Hematopoietic multipotent progenitor cell treated with erythropoietin and hydrocortisone succinate and interleukin-3 and kit ligand, for 17 days (in vitro differentiated cells): ENCODE data around the gene FAM168A.
"Not testable (repeated sequence)": the region's sequence is repeated elsewhere in the genome, so short reads cannot be mapped to it uniquely, and the experiment has no call there.

Experiments used
- DNase-seq: peaks from one replicate; pipeline ENCODE4 v3.0.0-alpha.2; 2015; ENCODE audit warnings: low spot score

FAM168A gene

DNA sequence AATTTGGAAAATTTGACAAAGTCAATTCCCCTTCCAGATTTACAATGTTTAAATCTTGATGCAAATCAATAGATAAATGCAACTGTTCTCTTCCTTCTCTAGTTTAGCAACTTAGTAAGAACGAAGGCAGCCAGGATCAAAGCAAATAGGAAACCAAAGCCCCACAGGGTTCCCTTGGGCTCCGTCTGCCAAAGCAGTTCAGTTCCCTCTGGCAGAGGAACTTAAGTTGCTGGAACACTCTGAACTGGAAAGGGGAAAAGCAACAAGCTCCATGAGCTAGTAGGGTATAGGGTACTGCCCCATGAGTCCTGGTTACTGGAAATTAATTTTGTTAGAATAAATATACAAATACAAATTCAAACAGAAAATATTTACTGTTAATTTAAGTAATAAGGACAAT, 130.4 kb downstream of the FAM168A start:
- no peak for DNase-seq

DNA sequence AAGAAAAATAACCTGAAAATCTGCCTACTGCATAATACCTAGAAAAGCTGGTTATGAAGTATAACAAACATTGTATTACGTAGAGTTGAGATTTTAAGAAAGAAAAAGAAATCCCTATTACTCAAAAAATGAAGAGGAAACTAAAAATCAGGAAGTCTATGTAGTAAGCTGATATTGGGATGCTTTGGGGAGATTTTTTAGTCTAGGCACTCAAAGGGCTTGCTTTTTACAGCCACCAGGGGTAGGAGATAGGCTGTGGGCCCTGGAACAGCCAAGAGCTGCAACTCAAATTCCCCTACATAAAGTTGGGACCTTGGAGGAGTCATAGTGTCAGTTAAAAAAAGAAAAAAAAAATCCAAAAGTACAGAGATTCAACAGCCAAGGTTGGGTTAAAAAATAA, 131.3 kb downstream of the FAM168A start:
- no peak for DNase-seq

DNA sequence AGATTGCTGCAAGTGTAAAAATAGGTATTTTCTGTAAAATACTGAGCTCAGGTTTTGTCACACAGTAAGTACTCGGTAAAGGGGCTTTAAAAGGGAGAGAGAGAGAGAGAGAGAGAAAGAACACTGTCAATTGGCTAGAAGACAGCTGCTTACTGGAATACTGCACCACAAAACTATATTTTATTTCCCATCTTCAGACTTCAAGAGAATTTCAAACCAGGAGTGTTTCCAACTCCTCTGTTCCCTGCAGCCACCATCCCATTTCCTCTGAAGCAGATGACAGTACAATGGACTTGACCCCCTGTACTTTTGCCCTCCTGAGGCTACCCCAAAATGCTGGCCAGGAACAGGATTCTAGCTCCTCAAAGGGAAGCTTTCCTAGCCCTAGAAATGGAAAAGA, 132.0 kb downstream of the FAM168A start:
- DNase-seq, result no peak

DNA sequence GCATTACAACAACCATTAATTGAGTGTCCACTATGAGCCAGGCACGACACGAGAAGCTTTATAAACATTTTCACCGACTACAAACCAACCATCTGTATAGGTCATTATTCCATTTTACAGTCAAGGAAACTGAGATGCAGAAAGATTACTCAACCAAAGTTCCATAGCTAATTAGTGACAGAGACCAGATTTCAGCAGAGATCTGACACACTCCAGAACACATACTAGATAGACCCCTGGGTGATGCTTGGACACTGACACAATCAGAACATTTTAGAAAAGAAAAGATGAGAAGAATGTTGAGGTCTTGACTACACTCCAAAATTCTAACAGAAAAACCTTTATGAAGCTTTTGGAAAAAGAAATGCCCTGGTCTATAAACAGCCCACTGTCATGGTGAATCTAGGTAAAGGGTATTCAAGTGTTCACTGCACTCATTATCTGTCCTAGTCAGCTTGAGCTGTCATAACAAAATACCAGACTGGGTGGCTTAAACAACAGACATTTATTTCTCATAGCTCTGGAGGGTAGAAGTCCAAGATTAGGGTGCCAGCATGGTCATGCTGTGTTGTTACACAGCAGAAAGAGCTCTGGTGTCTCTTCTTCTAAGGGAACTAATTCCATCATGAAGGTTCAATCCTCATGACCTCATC, 132.8 kb downstream of the FAM168A start:
- no peak for DNase-seq

- no peak for DNase-seq
These were observed 133.6 kb downstream of the FAM168A start for GRCh38 chr11:73464347-73464746.

GRCh38 chr11:73463359-73463758, 134.6 kb downstream of the FAM168A start:
- DNase-seq, result no peak

- no peak for DNase-seq
These were observed 135.9 kb downstream of the FAM168A start for GRCh38 chr11:73461964-73462363.

DNA sequence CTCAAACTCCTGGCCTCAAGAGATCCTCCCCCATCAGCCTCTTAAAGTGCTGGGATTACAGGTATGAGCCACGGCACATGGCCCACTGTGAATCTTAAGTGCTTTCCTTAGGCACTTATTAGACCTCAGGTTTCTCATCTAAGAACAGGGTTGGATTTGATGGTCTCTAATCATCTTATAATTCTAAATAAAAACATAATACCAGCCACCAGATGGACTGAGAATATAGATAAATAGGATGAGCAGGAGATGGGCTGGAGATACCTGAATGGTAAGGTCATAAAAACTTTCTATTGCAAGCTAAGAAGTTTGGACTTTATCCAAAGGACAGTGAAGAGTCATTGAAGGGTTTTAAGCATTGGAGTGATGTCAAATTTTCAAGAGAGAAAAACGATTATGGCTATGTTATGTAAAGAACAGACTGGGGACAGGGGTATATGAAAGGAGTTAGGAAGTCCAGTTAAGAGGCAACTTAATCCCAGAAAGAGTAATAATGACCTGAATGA, 136.5 kb downstream of the FAM168A start:
- no peak for DNase-seq

GRCh38 chr11:73458201-73458600, 139.7 kb downstream of the FAM168A start:
- DNase-seq, result no peak

DNA sequence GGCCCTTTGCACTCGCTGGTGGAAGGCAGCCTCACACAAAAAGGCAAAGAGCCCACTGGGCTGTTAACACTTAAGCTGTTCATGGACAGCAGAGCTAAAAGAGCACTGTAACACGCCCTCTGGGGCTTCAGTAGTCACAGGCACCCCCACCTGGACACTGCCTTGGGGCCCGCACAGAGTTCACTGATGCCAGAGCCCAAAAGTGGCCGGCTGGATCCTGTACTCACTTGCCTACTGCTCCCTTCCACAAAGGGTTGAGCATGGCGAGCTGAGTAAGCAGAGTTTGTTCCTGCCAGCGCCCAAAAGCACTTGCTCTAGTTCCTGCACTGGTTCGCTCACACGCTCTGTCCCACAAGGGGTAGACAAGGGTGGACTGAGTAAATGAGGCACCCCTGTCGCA, 142.9 kb downstream of the FAM168A start:
- no peak for DNase-seq

DNA sequence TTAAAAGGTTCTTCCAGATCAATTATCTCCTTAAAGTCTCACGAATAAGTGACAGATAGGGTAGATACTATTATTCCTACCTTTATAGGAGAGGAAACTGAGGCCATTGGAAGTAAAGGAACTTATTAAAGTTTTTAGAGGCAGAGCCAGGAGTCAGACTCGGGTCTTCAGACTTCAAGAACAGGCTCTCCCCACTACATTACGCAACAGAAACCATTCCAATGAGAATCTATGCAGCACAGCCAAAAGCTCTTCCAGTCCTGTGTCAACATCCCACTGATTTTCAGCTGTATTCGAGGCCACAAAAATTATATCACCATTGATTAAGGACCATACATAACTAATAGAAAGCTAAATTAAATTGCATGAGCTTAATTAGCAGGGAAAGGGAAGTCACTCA, 144.3 kb downstream of the FAM168A start:
- no peak for DNase-seq

- no peak for DNase-seq
These were observed 145.2 kb downstream of the FAM168A start for GRCh38 chr11:73452726-73453125.

- no peak for DNase-seq
These were observed 146.0 kb downstream of the FAM168A start for GRCh38 chr11:73451896-73452295.

GRCh38 chr11:73446766-73447165, 151.1 kb downstream of the FAM168A start:
- DNase-seq, result no peak

DNA sequence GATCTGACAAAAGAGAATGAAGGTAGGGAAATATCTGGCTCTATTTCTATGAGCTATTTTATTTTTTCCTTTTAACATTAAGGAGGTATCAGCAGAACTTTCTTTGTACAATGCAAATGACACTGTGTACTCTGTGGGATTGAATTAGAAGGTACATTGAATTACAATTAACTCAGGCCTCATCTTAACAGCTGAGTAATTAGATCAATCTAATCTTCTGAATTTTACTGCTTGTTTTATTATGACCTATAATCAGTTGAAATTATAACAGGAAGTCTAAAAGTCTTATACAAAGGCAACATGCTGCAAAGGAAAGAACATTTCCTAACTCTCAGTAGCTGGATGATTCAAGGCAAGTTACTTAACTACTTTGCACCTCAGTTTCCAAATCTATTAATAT, 151.9 kb downstream of the FAM168A start:
- DNase-seq, result no peak

DNA sequence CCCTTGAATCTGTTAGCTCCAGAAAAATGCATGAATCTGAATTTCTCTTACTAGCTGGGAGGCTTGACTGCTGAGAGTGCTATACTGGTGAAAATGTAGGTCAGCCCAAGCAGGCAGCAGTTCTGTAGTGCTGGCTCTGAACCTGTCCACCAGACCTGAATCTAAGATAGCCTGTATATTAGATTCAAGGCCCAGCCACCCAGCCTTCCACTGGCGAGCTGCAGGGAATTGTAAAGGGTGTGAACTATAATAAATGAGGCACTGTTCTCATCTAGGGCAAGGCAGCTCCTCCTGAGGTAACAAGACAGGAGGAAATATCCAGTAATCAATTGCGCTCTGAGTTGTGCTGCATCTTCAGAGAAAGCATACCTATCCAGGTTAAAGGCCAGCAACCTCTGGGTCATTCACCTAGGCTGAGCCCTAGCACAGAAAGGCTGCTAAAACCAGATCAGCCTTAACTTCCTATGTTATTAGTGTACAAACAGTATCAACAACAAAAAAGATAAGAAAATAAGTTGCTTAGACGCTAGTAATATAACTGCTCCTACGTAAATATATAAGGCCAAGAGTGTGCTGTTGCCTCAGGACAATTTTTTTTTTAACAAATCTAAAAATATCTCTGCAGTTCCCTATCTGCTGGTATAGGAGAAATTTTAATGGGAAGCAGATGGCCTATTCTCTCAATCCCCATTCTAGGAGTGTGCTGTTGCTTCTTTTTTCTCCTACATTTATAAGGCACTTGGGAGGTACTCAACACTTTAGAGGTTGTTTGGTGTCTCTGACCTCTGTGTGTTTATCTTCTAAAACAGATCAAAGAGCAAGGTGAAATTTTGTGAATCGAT, 158.7 kb downstream of the FAM168A start:
- DNase-seq, result no peak

GRCh38 chr11:73436859-73437258, 161.1 kb downstream of the FAM168A start:
- DNase-seq, result not testable (repeated sequence)

GRCh38 chr11:73431396-73431795, 166.5 kb downstream of the FAM168A start:
- no peak for DNase-seq

GRCh38 chr11:73430326-73430725, 167.6 kb downstream of the FAM168A start:
- DNase-seq, result no peak

GRCh38 chr11:73429121-73429750, 168.7 kb downstream of the FAM168A start:
- no peak for DNase-seq

- no peak for DNase-seq
These were observed 169.2 kb downstream of the FAM168A start for GRCh38 chr11:73428699-73429098.

DNA sequence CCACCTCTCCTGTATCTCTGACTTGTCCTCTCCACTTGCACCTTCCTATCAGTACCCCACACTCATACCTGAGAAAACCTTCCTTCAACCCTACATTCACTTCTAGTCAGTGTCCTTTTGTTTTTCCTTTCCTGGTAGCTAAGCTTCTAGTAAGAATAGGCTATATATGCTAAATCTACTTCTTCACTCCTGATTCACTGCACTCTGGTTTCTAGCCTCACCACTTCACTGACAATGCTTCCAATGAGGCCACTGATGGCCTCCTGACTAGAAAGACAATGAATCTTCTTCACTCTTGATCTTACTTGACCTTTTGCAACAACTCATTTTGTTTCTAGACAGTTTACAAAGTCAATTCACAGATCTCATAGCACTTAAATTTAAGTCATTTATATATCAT, 169.7 kb downstream of the FAM168A start:
- DNase-seq, result no peak
